ENCODE measurements around the gene FRMD5.

The FRMD5 gene

DNA sequence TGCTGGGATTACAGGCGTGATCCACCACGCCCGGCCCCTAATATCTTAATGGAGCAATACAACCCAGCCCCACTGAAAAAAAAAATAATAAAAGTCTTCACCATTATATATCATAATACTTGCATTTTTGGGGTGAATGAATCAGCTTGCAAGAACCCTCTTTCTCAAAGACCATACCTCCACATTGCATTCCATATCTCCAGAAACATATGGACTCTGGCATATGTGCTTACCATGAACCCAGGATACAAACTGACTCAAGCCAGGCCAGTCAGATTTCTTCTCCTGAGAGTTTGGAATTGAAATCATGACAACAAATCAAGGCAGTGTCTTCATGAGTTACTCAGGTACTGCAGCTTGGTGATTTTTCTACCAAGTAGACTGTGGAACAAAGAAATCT lies 101.2 kb downstream of the FRMD5 start:
- H3K79me2 ChIP-seq (ENCODE audit: control insufficient read depth, low read length): no peaks in the 10 kb centered on the region

DNA sequence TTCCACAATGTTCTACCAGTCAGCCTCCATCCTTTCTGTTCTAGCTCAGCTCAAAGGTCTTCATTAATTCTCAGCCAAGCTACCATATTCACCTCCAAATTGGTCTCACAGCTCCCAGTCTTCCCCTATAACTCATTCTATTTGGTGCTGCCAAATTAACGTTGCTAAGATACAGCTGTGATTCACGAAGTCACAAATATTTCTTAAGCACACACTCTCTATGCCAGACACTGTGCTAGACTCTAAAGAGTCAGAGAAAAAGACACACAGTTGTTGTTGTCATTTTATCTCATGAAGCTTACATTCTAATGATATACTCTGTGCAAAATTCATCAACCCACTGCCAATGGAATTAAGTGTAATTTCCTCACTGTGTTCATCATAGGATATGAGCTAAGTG lies 102.8 kb downstream of the FRMD5 start:
- Histone ChIP-seq H3K4me2 (ENCODE audit: low read length) (no peak overlapping the region), H3K9me3 (ENCODE audit: control insufficient read depth, insufficient read depth, low read length) (no peaks in the 10 kb centered on the region), H4K20me1 (ENCODE audit: control insufficient read depth, insufficient read depth, low read depth, low read length) (no peaks in the 10 kb centered on the region), H3K27ac (ENCODE audit: low read depth, low read length) (no peak overlapping the region), H3F3A (ENCODE audit: control insufficient read depth, insufficient read depth) (no peaks in the 10 kb centered on the region), H3K27me3 (ENCODE audit: control insufficient read depth, low read length) (peaks cover 12% of the 10 kb centered on the region), H3K36me3 (ENCODE audit: control insufficient read depth, low read length) (no peaks in the 10 kb centered on the region), H3K9me2 (replicated peaks; ENCODE audit: control insufficient read depth, low read length) (no peaks in the 10 kb centered on the region), H3K79me2 (ENCODE audit: control insufficient read depth, low read length) (no peaks in the 10 kb centered on the region), H3K4me3 (ENCODE audit: low read length) (no peak overlapping the region), H3K4me1 (ENCODE audit: control insufficient read depth, low read length) (no peaks in the 10 kb centered on the region)
- no peak for TF ChIP-seq EZH2phosphoT487 (IDR thresholded peaks at IDR 0.05; ENCODE audit: borderline replicate concordance, low read length)
- TF ChIP-seq, protein P1, sequence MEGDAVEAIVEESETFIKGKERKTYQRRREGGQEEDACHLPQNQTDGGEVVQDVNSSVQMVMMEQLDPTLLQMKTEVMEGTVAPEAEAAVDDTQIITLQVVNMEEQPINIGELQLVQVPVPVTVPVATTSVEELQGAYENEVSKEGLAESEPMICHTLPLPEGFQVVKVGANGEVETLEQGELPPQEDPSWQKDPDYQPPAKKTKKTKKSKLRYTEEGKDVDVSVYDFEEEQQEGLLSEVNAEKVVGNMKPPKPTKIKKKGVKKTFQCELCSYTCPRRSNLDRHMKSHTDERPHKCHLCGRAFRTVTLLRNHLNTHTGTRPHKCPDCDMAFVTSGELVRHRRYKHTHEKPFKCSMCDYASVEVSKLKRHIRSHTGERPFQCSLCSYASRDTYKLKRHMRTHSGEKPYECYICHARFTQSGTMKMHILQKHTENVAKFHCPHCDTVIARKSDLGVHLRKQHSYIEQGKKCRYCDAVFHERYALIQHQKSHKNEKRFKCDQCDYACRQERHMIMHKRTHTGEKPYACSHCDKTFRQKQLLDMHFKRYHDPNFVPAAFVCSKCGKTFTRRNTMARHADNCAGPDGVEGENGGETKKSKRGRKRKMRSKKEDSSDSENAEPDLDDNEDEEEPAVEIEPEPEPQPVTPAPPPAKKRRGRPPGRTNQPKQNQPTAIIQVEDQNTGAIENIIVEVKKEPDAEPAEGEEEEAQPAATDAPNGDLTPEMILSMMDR (IDR thresholded peaks at IDR 0.05; ENCODE audit: low read depth, low read length, poor library complexity, severe bottlenecking): no peak

More for the DNA sequence above, 101.2 kb downstream of the FRMD5 start:
- Histone ChIP-seq H3K9me3 (ENCODE audit: control insufficient read depth, insufficient read depth, low read length) (no peaks in the 10 kb centered on the region), H3K4me2 (ENCODE audit: low read length) (no peak overlapping the region), H3K4me1 (ENCODE audit: control insufficient read depth, low read length) (no peaks in the 10 kb centered on the region), H3F3A (ENCODE audit: control insufficient read depth, insufficient read depth) (no peaks in the 10 kb centered on the region), H4K20me1 (ENCODE audit: control insufficient read depth, insufficient read depth, low read depth, low read length) (no peaks in the 10 kb centered on the region), H3K27ac (ENCODE audit: low read depth, low read length) (no peak overlapping the region), H3K27me3 (ENCODE audit: control insufficient read depth, low read length) (peaks cover 18% of the 10 kb centered on the region), H3K36me3 (ENCODE audit: control insufficient read depth, low read length) (no peaks in the 10 kb centered on the region), H3K4me3 (ENCODE audit: low read length) (no peak overlapping the region), H3K9me2 (replicated peaks; ENCODE audit: control insufficient read depth, low read length) (no peaks in the 10 kb centered on the region)
- TF ChIP-seq, protein P1 (IDR thresholded peaks at IDR 0.05; ENCODE audit: low read depth, low read length, poor library complexity, severe bottlenecking): no peak

DNA sequence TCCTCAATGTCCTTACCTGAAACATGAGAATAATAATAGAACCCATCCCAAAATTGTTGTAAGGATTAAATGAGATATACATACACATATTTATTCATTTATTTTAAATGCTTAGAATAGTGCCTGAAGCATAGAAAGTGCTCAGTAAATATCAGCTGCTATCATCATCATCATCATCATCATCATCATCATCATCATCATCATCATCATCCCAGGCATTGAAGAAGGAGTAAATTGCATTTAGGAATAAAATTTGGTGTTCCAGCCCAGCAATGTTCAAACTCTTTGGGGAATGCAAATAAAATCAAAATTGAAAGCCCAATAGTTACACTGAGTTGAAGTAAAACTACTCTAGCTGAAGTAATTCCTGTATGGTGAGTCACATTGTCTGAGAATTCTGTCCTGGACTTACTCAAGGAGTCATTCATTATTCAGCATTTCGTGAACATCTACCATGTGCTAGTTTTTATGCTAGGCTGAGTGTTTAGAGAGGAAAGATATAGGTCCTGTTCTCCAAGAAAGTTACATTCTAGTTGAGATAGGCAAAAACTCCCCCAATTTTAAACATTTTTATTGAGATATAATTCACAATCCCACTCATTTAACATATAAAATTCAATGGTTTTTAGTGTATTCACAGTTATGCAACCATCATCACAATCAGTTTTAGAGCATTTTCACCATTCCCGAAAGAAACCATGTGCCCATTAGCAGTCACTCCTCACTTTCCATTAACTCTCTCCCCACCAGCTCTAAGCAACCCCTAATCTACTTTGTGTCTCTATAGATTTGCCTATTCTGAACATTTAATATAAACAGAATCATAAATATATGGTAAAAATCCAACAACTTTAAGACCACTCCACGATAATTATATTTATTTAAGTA lies 107.2 kb downstream of the FRMD5 start:
- Histone ChIP-seq H3K79me2 (ENCODE audit: control insufficient read depth, low read length) (no peaks in the 10 kb centered on the region), H3K4me1 (ENCODE audit: control insufficient read depth, low read length) (0 out of 2 replicates have a peak, but pooled peaks cover 3% of the 10 kb centered on the region), H4K20me1 (ENCODE audit: control insufficient read depth, insufficient read depth, low read depth, low read length) (no peaks in the 10 kb centered on the region), H3K9me2 (replicated peaks; ENCODE audit: control insufficient read depth, low read length) (no peaks in the 10 kb centered on the region), H3K4me2 (ENCODE audit: low read length) (no peak overlapping the region), H3F3A (ENCODE audit: control insufficient read depth, insufficient read depth) (no peaks in the 10 kb centered on the region), H3K4me3 (ENCODE audit: low read length) (no peak overlapping the region), H3K27me3 (ENCODE audit: control insufficient read depth, low read length) (peaks cover 21% of the 10 kb centered on the region), H3K9me3 (ENCODE audit: control insufficient read depth, insufficient read depth, low read length) (no peaks in the 10 kb centered on the region), H3K36me3 (ENCODE audit: control insufficient read depth, low read length) (no peaks in the 10 kb centered on the region), H3K27ac (ENCODE audit: low read depth, low read length) (no peak overlapping the region)
- no peak for TF ChIP-seq EZH2phosphoT487 (IDR thresholded peaks at IDR 0.05; ENCODE audit: borderline replicate concordance, low read length)
- TF ChIP-seq, protein P1 (IDR thresholded peaks at IDR 0.05; ENCODE audit: low read depth, low read length, poor library complexity, severe bottlenecking): no peak
